CD14-positive monocyte (primary cell): ENCODE data around the gene FHOD3. TPM values are rescaled to one million over a fixed set of nuclear protein-coding genes. Genes with fewer than 3 reads are reported as not detected.

ENCODE experiments used
- DNase-seq, 3 donors: peaks; one replicate each; pipeline ENCODE4 v3.0.0-alpha.2; 2011 to 2022
- H2AFZ ChIP-seq: 2 replicates; pipeline ENCODE4 v1.6.0; 2012; ENCODE audit warnings: mild to moderate bottlenecking, low read depth, low read length, inconsistent platforms; ENCODE audit not compliant: insufficient read depth, poor library complexity, severe bottlenecking
- H3K27ac ChIP-seq, 2 donors: 1 replicate in 1 of 2; 2 replicates in 1 of 2; pipeline ENCODE4 v1.5.1; 2012 to 2013; ENCODE audit warnings: low read length in 2 of 2, control low read depth in 1 of 2, inconsistent platforms in 1 of 2, low read depth in 1 of 2, mild to moderate bottlenecking in 1 of 2
- H3K27me3 ChIP-seq, 2 donors: one replicate each; pipeline versions ENCODE4 v1.6.0 to v1.6.1; 2011 to 2013; ENCODE audit warnings: low read length in 2 of 2; ENCODE audit not compliant: control insufficient read depth in 2 of 2, insufficient read depth in 2 of 2
- H3K36me3 ChIP-seq, 2 donors: replicated peaks in 1 of 2; 1 replicate in 1 of 2; 2 replicates in 1 of 2; pipeline versions ENCODE4 v1.5.1 to v1.6.1; 2012 to 2013; ENCODE audit warnings: low read length in 2 of 2, control low read depth in 1 of 2, inconsistent platforms in 1 of 2, mild to moderate bottlenecking in 1 of 2; ENCODE audit not compliant: insufficient read depth in 2 of 2, control insufficient read depth in 1 of 2
- H3K4me1 ChIP-seq, 2 donors: 1 replicate in 1 of 2; 2 replicates in 1 of 2; pipeline versions ENCODE4 v1.5.1 to v1.6.1; 2012 to 2013; ENCODE audit warnings: low read length in 2 of 2, control low read depth in 1 of 2, inconsistent platforms in 1 of 2, mild to moderate bottlenecking in 1 of 2, moderate library complexity in 1 of 2; ENCODE audit not compliant: insufficient read depth in 2 of 2, control insufficient read depth in 1 of 2
- H3K4me2 ChIP-seq: replicated peaks from 2 replicates; pipeline ENCODE3; 2012; ENCODE audit warnings: low read length, moderate library complexity, mild to moderate bottlenecking; ENCODE audit not compliant: poor library complexity, severe bottlenecking; ENCODE audit errors: extremely low read depth
- H3K4me3 ChIP-seq, 3 experiments: fragments of 200-600 bp in 1 of 3; sonication (generic) in 1 of 3; replicated peaks in 1 of 3; 1 replicate in 2 of 3; 2 replicates in 1 of 3; pipeline ENCODE4 v1.5.1; 2011 to 2013; ENCODE audit warnings: low read length in 3 of 3, mild to moderate bottlenecking in 3 of 3, control low read depth in 2 of 3, low read depth in 2 of 3, inconsistent platforms in 1 of 3, moderate library complexity in 1 of 3
- H3K79me2 ChIP-seq: 2 replicates; pipeline ENCODE4 v1.6.0; 2012; ENCODE audit warnings: mild to moderate bottlenecking, control low read depth, inconsistent platforms, low read length, moderate library complexity; ENCODE audit not compliant: insufficient read depth
- H3K9ac ChIP-seq: 2 replicates; pipeline ENCODE4 v1.6.0; 2017; ENCODE audit warnings: low read length, mild to moderate bottlenecking; ENCODE audit not compliant: insufficient read depth, poor library complexity, severe bottlenecking
- H3K9me3 ChIP-seq, 2 donors: replicated peaks in 1 of 2; 1 replicate in 1 of 2; 2 replicates in 1 of 2; pipeline versions ENCODE4 v1.5.1 to v1.6.1; 2012 to 2013; ENCODE audit warnings: low read length in 2 of 2, control low read depth in 1 of 2; ENCODE audit not compliant: control insufficient read depth in 1 of 2, insufficient read depth in 1 of 2
- H4K20me1 ChIP-seq: 2 replicates; pipeline ENCODE4 v1.6.0; 2012; ENCODE audit warnings: mild to moderate bottlenecking, low read length, control low read depth, moderate library complexity; ENCODE audit not compliant: insufficient read depth
- H3K27ac Mint-ChIP-seq, 7 donors: one replicate each; pipeline ENCODE4 v1.8.0; 2020; ENCODE audit warnings: mild to moderate bottlenecking in 7 of 7, mixed read lengths in 7 of 7, moderate library complexity in 6 of 7, inconsistent platforms in 2 of 7
- H3K27me3 Mint-ChIP-seq, 3 donors: one replicate each; pipeline ENCODE4 v1.8.0; 2021 to 2022; ENCODE audit warnings: low read depth in 3 of 3, mild to moderate bottlenecking in 3 of 3, mixed read lengths in 3 of 3, moderate library complexity in 3 of 3, inconsistent platforms in 1 of 3
- H3K36me3 Mint-ChIP-seq, 2 donors: one replicate each; pipeline ENCODE4 v1.8.0; 2020; ENCODE audit warnings: mixed read lengths in 2 of 2, inconsistent platforms in 1 of 2, mild to moderate bottlenecking in 1 of 2
- H3K4me1 Mint-ChIP-seq: one replicate; pipeline ENCODE4 v1.8.0; 2020; ENCODE audit warnings: mild to moderate bottlenecking, mixed read lengths
- H3K4me3 Mint-ChIP-seq, 2 donors: one replicate each; pipeline ENCODE4 v1.8.0; 2020; ENCODE audit warnings: mild to moderate bottlenecking in 2 of 2, mixed read lengths in 2 of 2, moderate library complexity in 1 of 2
- H3K9me3 Mint-ChIP-seq, 7 donors: one replicate each; pipeline ENCODE4 v1.8.0; 2020 to 2022; ENCODE audit warnings: mixed read lengths in 7 of 7, mild to moderate bottlenecking in 6 of 7, moderate library complexity in 6 of 7, inconsistent platforms in 2 of 7
- WGBS: methylation state at CpG from one replicate; pipeline ENCODE4 v1.1.5; 2013; ENCODE audit warnings: missing lambda C conversion rate; ENCODE audit not compliant: insufficient coverage; 5-methylcytosine and 5-hydroxymethylcytosine counted together
- intact Hi-C, 2 donors: fragments of 100-400 bp; cut with micrococcal nuclease; formaldehyde crosslinking; loops; one replicate each; pipeline versions ENCODE4 v1.15.0 to v1.15.1; 2023
- polyA plus RNA-seq, 3 donors: library from polyadenylated mRNA; depleted of rRNA in 1 of 3; unstranded in 2 of 3; stranded (reverse) in 1 of 3; fragments of 300-500 nt in 2 of 3; fragments of >200 nt in 1 of 3; fragmentation: Illumina TruSeq in 2 of 3; gene quantifications; 1 replicate in 2 of 3; 2 replicates in 1 of 3; pipeline ENCODE4 v1.2.3, GENCODE V29; 2012 to 2021
- TF ChIP-seq, protein P1 (sequence below): fragments of 200-600 bp; IDR thresholded peaks from one replicate; pipeline ENCODE4 v1.8.0; 2022; ENCODE audit warnings: antibody characterized with exemption, mild to moderate bottlenecking

Gene FHOD3
- polyA plus RNA-seq, 3 donors = not detected

GRCh38 chr18:36428431-36429029 is 131.0 kb downstream of the FHOD3 start:
- Histone ChIP-seq H3K27ac (no peak overlapping the region), H3K27me3 (no peaks in the 10 kb centered on the region), H2AFZ (no peak overlapping the region), H3K9ac (no peak overlapping the region), H3K79me2 (no peaks in the 10 kb centered on the region), H3K36me3 (no peaks in the 10 kb centered on the region), H3K4me2 (no peak overlapping the region), H4K20me1 (no peaks in the 10 kb centered on the region), H3K4me1 (no peaks in the 10 kb centered on the region), H3K9me3 (no peaks in the 10 kb centered on the region), H3K4me3 (no peak overlapping the region)
- TF ChIP-seq, protein P1, sequence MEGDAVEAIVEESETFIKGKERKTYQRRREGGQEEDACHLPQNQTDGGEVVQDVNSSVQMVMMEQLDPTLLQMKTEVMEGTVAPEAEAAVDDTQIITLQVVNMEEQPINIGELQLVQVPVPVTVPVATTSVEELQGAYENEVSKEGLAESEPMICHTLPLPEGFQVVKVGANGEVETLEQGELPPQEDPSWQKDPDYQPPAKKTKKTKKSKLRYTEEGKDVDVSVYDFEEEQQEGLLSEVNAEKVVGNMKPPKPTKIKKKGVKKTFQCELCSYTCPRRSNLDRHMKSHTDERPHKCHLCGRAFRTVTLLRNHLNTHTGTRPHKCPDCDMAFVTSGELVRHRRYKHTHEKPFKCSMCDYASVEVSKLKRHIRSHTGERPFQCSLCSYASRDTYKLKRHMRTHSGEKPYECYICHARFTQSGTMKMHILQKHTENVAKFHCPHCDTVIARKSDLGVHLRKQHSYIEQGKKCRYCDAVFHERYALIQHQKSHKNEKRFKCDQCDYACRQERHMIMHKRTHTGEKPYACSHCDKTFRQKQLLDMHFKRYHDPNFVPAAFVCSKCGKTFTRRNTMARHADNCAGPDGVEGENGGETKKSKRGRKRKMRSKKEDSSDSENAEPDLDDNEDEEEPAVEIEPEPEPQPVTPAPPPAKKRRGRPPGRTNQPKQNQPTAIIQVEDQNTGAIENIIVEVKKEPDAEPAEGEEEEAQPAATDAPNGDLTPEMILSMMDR = no peak
- H3K36me3 Mint-ChIP-seq = no peaks in the 10 kb centered on the region
- WGBS = 93% methylated on average over 4 of the region's 8 CpGs
- H3K27ac Mint-ChIP-seq = no peak overlapping the region
- no peak for DNase-seq
- intact Hi-C loops = no loop called here
- peaks cover 0 to 5% (median 1%) of the 10 kb centered on the region in 3 donors for H3K27me3 Mint-ChIP-seq
- no peak overlapping the region for H3K4me3 Mint-ChIP-seq
- no peaks in the 10 kb centered on the region for H3K4me1 Mint-ChIP-seq
- peaks cover 0 to 8% (median 2%) of the 10 kb centered on the region in 7 donors for H3K9me3 Mint-ChIP-seq

GRCh38 chr18:36432880-36433555 is 135.5 kb downstream of the FHOD3 start:
- no peak overlapping the region for H3K4me3 Mint-ChIP-seq
- WGBS = 100% methylated on average over 1 of the region's 4 CpGs
- H3K36me3 Mint-ChIP-seq = no peaks in the 10 kb centered on the region
- Histone ChIP-seq H3K9ac (no peak overlapping the region), H3K27ac (no peak overlapping the region), H3K4me1 (no peaks in the 10 kb centered on the region), H3K27me3 (no peaks in the 10 kb centered on the region), H3K4me2 (no peak overlapping the region), H2AFZ (no peak overlapping the region), H3K79me2 (no peaks in the 10 kb centered on the region), H4K20me1 (no peaks in the 10 kb centered on the region), H3K9me3 (no peaks in the 10 kb centered on the region), H3K36me3 (no peaks in the 10 kb centered on the region), H3K4me3 (no peak overlapping the region)
- TF ChIP-seq, protein P1 = no peak
- peaks cover 0 to 8% (median 0%) of the 10 kb centered on the region in 7 donors for H3K9me3 Mint-ChIP-seq
- intact Hi-C loops = loop anchor here in 1 of 2 donors (10.0 kb wide), 1 partner anchor 58 kb away; no protein-coding TSS in a partner anchor
- H3K27ac Mint-ChIP-seq = no peak overlapping the region
- H3K27me3 Mint-ChIP-seq = peaks cover 0 to 5% (median 1%) of the 10 kb centered on the region in 3 donors
- DNase-seq = no peak
- H3K4me1 Mint-ChIP-seq = no peaks in the 10 kb centered on the region
